GM12878 (cell line): ENCODE data around the gene LDLRAD4.

Experiments used
- CTCF ChIP-seq, 3 experiments: IDR thresholded peaks in 2 of 3; conservative IDR thresholded peaks in 1 of 3; 2 replicates each; pipeline ENCODE4 v1.5.1; 2011; ENCODE audit warnings: low read depth in 3 of 3, low read length in 3 of 3, mild to moderate bottlenecking in 3 of 3, control low read depth in 2 of 3, moderate library complexity in 2 of 3, inconsistent platforms in 1 of 3, mixed read lengths in 1 of 3; ENCODE audit not compliant: control insufficient read depth in 2 of 3, insufficient read depth in 1 of 3; ENCODE audit errors: extremely low read depth in 1 of 3
- MXI1 ChIP-seq: fragments of 150-350 bp; IDR thresholded peaks from 2 replicates; pipeline ENCODE4 v1.6.1; 2011; ENCODE audit warnings: low read depth, mild to moderate bottlenecking, inconsistent platforms, low read length, improper control_type of control experiment
- POLR2AphosphoS5 ChIP-seq: IDR thresholded peaks from 2 replicates; pipeline ENCODE4 v1.6.1; 2011; ENCODE audit warnings: mild to moderate bottlenecking, low read length, inconsistent platforms
- STAT1 ChIP-seq: fragments of 450-650 bp; conservative IDR thresholded peaks from 2 replicates; pipeline ENCODE4 v1.6.1; 2014; ENCODE audit warnings: antibody characterized with exemption, mild to moderate bottlenecking

GRCh38 chr18:13242797-13243196 lies 24.2 kb downstream of the LDLRAD4 start:
- TF ChIP-seq CTCF (IDR thresholded peaks at IDR 0.05 in 2 of 3, conservative IDR thresholded peaks at IDR 0.05 in 1 of 3; ENCODE audit: control insufficient read depth in 2 of 3, extremely low read depth in 1 of 3, insufficient read depth in 1 of 3, low read depth in 3 of 3, low read length in 3 of 3) (no peak), POLR2AphosphoS5 (no peak), MXI1 (no peak), STAT1 (no peak)
